GM23248 (cell line): ENCODE measurements around the gene MRTFA. TPM values are rescaled to one million over a fixed set of nuclear protein-coding genes. Genes with fewer than 3 reads are reported as not detected.

Experiments
- DNase-seq: peaks from one replicate; pipeline ENCODE4 v3.0.0-alpha.2; 2015
- H2AFZ ChIP-seq: fragments of 200-600 bp; sonication (generic); 2 replicates; pipeline ENCODE4 v1.6.1; 2016; ENCODE audit warnings: antibody characterized with exemption
- H3F3A ChIP-seq: fragments of 200-600 bp; sonication (generic); 2 replicates; pipeline ENCODE4 v1.6.1; 2016; ENCODE audit warnings: mild to moderate bottlenecking, antibody characterized with exemption, mixed run types; ENCODE audit not compliant: insufficient read depth
- H3K27ac ChIP-seq: fragments of 200-600 bp; sonication (generic); 2 replicates; pipeline ENCODE4 v1.5.1; 2016; ENCODE audit warnings: mild to moderate bottlenecking
- H3K27me3 ChIP-seq: fragments of 200-600 bp; sonication (generic); replicated peaks from 2 replicates; pipeline ENCODE4 v1.6.1; 2016; ENCODE audit warnings: mild to moderate bottlenecking; ENCODE audit not compliant: insufficient read depth
- H3K36me3 ChIP-seq: fragments of 200-600 bp; sonication (generic); 2 replicates; pipeline ENCODE4 v1.6.1; 2016; ENCODE audit warnings: low read depth, mild to moderate bottlenecking
- H3K4me1 ChIP-seq: fragments of 200-600 bp; sonication (generic); 2 replicates; pipeline ENCODE4 v1.6.1; 2016; ENCODE audit warnings: mild to moderate bottlenecking; ENCODE audit not compliant: insufficient read depth
- H3K4me2 ChIP-seq: fragments of 200-600 bp; sonication (generic); one replicate; pipeline ENCODE4 v1.6.1; 2016; ENCODE audit warnings: mild to moderate bottlenecking; ENCODE audit not compliant: unreplicated experiment
- H3K4me3 ChIP-seq: fragments of 200-600 bp; sonication (generic); 2 replicates; pipeline ENCODE4 v1.5.1; 2016; ENCODE audit warnings: mild to moderate bottlenecking
- H3K79me2 ChIP-seq: fragments of 200-600 bp; sonication (generic); 2 replicates; pipeline ENCODE4 v1.6.1; 2016; ENCODE audit warnings: mild to moderate bottlenecking; ENCODE audit not compliant: insufficient read depth
- H3K9ac ChIP-seq: fragments of 200-600 bp; sonication (generic); 2 replicates; pipeline ENCODE4 v1.6.1; 2016; ENCODE audit warnings: mild to moderate bottlenecking
- H3K9me2 ChIP-seq: fragments of 200-600 bp; sonication (generic); 2 replicates; pipeline ENCODE4 v1.6.1; 2016; ENCODE audit warnings: mixed run types, mild to moderate bottlenecking, moderate library complexity; ENCODE audit not compliant: insufficient read depth
- H3K9me3 ChIP-seq: fragments of 200-600 bp; sonication (generic); one replicate; pipeline ENCODE4 v1.6.1; 2017; ENCODE audit warnings: low read depth
- H4K20me1 ChIP-seq: fragments of 200-600 bp; sonication (generic); 2 replicates; pipeline ENCODE4 v1.6.0; 2016; ENCODE audit not compliant: insufficient read depth
- EZH2 ChIP-seq: fragments of 200-600 bp; sonication (generic); IDR thresholded peaks from 2 replicates; pipeline ENCODE4 v1.6.1; 2018; ENCODE audit warnings: antibody characterized with exemption, mild to moderate bottlenecking; ENCODE audit not compliant: insufficient read depth, poor library complexity, severe bottlenecking
- EZH2phosphoT487 ChIP-seq: fragments of 200-600 bp; sonication (generic); IDR thresholded peaks from 2 replicates; pipeline ENCODE4 v1.6.1; 2018; ENCODE audit warnings: antibody characterized with exemption, moderate library complexity, mild to moderate bottlenecking, low read depth; ENCODE audit not compliant: insufficient read depth
- WGBS, 2 experiments: methylation state at CpG; one replicate each; pipeline ENCODE4 v1.1.6; 2015 to 2017; ENCODE audit warnings: low lambda C conversion rate in 2 of 2, low coverage in 1 of 2; ENCODE audit errors: missing lambda C conversion rate in 2 of 2; 5-methylcytosine and 5-hydroxymethylcytosine counted together
- in situ Hi-C: fragments of 300-500 bp; cut with MboI; formaldehyde crosslinking; loops from 2 replicates; pipeline ENCODE4 v1.15.0; 2020
- polyA plus RNA-seq: library from polyadenylated mRNA; unstranded; fragments of >200 nt; fragmentation: Nextera tagmentation; extraction: Ambion mirVana; gene quantifications from 2 replicates; pipeline ENCODE4 v1.2.1, GENCODE V29; 2016
- total RNA-seq: library from RNA; depleted of rRNA; stranded (reverse); fragments of >200 nt; shearing (Covaris generic); gene quantifications from 2 replicates; pipeline ENCODE4 v1.2.3, GENCODE V29; 2014

The MRTFA gene
- total and polyA plus RNA-seq, 2 experiments from 2014 or later, result 24.2 to 49.2 TPM

DNA sequence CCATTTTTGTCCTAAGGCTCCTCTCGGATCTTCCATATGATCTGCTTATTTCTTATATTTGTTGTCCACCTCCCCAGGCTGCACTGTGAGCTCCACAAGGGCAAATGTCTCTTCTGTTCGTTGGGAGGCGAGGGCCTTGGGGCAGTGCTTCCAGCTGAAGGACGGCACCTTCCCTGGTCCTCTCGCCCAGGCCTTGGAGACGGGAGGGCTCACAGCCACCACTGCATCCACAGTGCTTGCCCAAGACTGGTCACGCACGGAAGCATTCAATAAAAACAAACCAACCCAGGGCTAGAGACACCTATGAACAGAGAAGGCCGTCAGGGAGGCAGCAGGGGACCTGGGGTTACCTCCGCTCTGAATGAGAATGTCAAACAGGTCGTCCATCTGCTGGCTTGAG, 219.9 kb downstream of the MRTFA start:
- Histone ChIP-seq H3K79me2 (no peaks in the 10 kb centered on the region; the same call in 1 of the 2 replicates), H3K9ac (no peak overlapping the region), H3K4me1 (no peaks in the 10 kb centered on the region), H3K4me3 (no peak overlapping the region), H3K27ac (no peak overlapping the region), H3K27me3 (no peaks in the 10 kb centered on the region), H2AFZ (no peak overlapping the region), H3K9me3 (no peaks in the 10 kb centered on the region), H4K20me1 (no peaks in the 10 kb centered on the region), H3F3A (peaks cover 33% of the 10 kb centered on the region), H3K4me2 (no peak overlapping the region), H3K9me2 (no peaks in the 10 kb centered on the region), H3K36me3 (peaks cover 11% of the 10 kb centered on the region)
- no peak for DNase-seq
- TF ChIP-seq EZH2 (no peak), EZH2phosphoT487 (no peak)
- 96% methylated on average over 11 of the region's 11 CpGs for WGBS, 2 experiments
- in situ Hi-C loops, result no loop called here

DNA sequence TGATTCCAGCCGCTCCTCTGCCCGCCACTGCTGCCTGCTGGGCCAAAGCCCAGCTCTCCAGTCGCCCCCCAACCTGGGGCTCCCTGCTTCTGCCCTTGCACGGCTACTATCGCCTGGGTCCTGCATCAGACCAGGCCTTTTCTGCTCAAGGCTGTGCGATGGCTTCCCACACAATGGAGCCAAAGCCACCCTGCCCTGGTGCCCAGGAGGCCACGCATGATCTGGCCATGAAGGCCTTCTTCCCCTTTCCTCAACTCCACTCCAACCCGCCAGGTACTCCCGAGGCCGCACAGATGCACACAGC, 220.3 kb downstream of the MRTFA start:
- Histone ChIP-seq H3K79me2 (no peaks in the 10 kb centered on the region; the same call in 1 of the 2 replicates), H3K9me2 (no peaks in the 10 kb centered on the region), H3K36me3 (peaks cover 13% of the 10 kb centered on the region), H3K4me2 (no peak overlapping the region), H3K27ac (no peak overlapping the region), H3K27me3 (no peaks in the 10 kb centered on the region), H3K4me1 (no peaks in the 10 kb centered on the region), H3F3A (peaks cover 33% of the 10 kb centered on the region), H3K9me3 (no peaks in the 10 kb centered on the region), H2AFZ (no peak overlapping the region), H3K9ac (no peak overlapping the region), H3K4me3 (no peak overlapping the region), H4K20me1 (no peaks in the 10 kb centered on the region)
- 98% methylated on average over 10 of the region's 10 CpGs for WGBS, 2 experiments
- TF ChIP-seq EZH2 (no peak), EZH2phosphoT487 (no peak)
- no peak for DNase-seq
- in situ Hi-C loops, result no loop called here

DNA sequence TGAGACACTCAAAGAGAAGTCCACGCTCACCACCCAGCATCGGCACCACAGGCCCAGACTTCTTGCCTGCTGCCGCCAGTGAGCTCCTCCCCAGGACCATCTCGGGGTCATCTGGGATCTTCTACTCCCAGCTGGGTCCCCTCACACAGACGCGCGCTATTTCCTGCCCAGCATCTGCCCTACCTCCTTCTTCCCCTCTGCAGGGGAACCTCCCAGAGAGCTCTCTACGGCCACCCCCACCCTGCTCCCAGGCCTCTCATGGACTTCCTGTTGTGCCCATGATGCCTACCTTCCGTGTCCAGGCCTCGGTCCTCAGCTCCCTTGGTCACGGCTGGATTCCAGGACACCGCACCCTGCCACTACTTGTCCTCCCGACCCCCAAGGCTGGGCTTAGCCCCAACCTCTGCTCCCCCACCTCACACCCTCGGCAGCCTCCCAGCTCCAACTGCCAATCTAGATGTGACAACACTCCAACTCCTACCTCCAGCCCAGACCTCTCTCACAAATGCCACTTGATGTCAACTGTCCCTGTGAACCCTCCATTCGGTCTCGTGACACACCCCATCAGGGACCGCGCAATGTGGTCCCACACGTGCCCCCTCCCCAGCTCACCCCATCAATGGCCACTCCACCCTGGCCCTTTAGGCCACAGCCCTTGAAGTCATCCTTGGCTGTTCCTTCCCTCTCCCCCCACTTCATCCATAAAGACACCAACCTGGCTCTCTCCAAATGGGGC, 220.8 kb downstream of the MRTFA start:
- peaks cover 38% of the 10 kb centered on the region for H3F3A ChIP-seq
- H3K4me3 ChIP-seq, result no peak overlapping the region
- H3K27ac ChIP-seq, result no peak overlapping the region
- no peak for DNase-seq
- no peaks in the 10 kb centered on the region for H3K27me3 ChIP-seq
- no peak overlapping the region for H3K9ac ChIP-seq
- in situ Hi-C loops, result no loop called here
- H3K36me3 ChIP-seq, result peaks cover 13% of the 10 kb centered on the region
- 73 to 81% methylated on average over 7 to 19 of the region's 19 CpGs for WGBS, 2 experiments
- no peaks in the 10 kb centered on the region; the same call in 1 of the 2 replicates for H3K79me2 ChIP-seq
- no peaks in the 10 kb centered on the region for H3K9me3 ChIP-seq
- no peak overlapping the region for H3K4me2 ChIP-seq
- H2AFZ ChIP-seq, result no peak overlapping the region
- no peaks in the 10 kb centered on the region for H3K9me2 ChIP-seq
- no peaks in the 10 kb centered on the region for H3K4me1 ChIP-seq
- TF ChIP-seq EZH2phosphoT487 (no peak), EZH2 (no peak)
- H4K20me1 ChIP-seq, result no peaks in the 10 kb centered on the region

- peak overlapping the region; percentile 30 for H3K27ac ChIP-seq
- in situ Hi-C loops, result no loop called here
- TF ChIP-seq EZH2phosphoT487 (no peak), EZH2 (no peak)
- no peaks in the 10 kb centered on the region for H3K9me2 ChIP-seq
- no peaks in the 10 kb centered on the region; the same call in 1 of the 2 replicates for H3K79me2 ChIP-seq
- no peak overlapping the region for H3K4me2 ChIP-seq
- H2AFZ ChIP-seq, result no peak overlapping the region
- no peaks in the 10 kb centered on the region for H3K27me3 ChIP-seq
- H3K36me3 ChIP-seq, result peaks cover 13% of the 10 kb centered on the region
- peaks cover 39% of the 10 kb centered on the region for H3F3A ChIP-seq
- H3K9ac ChIP-seq, result no peak overlapping the region
- 92% methylated on average over 10 of the region's 10 CpGs for WGBS, 2 experiments
- DNase-seq, result no peak
- H3K4me3 ChIP-seq, result no peak overlapping the region
- H4K20me1 ChIP-seq, result no peaks in the 10 kb centered on the region
- H3K4me1 ChIP-seq, result no peaks in the 10 kb centered on the region
- H3K9me3 ChIP-seq, result no peaks in the 10 kb centered on the region
Measured at GRCh38 chr22:40414838-40415505, 221.5 kb downstream of the MRTFA start.
